ENCODE results near the gene STAB1. TPM values are rescaled to one million over a fixed set of nuclear protein-coding genes. Genes with fewer than 3 reads are reported as not detected.

Gene STAB1
- polyA plus RNA-seq, 3 donors from 2014 or later, result 0.10 TPM; not detected in 2

DNA sequence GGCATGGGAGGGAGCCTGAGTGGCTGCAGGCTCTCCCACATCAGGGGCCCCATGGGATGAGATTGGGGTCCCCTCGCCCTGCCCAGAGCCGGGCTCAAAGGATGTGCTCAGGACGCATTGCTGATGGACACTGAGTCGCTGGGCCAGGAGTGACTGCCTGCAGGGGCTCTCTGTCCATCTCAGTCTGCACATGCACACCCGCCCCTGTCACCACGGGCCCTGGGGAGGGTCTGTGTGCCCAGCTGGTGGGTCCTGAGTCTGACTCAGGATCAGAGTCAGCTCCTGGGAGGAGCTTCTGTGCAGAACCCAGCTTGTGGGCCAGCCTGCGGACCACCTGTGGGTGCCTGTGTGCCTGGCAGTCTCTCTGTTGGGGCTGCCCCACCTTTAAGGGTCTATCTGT, 18.1 kb downstream of the STAB1 start:
- H3K4me1 Mint-ChIP-seq, result no peaks in the 10 kb centered on the region
- H3K27me3 Mint-ChIP-seq (ENCODE audit: low read depth in 3 of 3), result no peaks in the 10 kb centered on the region
- no peak overlapping the region for H3K4me3 Mint-ChIP-seq
- no peak for DNase-seq
- H3K27ac Mint-ChIP-seq, result no peak overlapping the region
- H3K9me3 Mint-ChIP-seq, result no peaks in the 10 kb centered on the region
- no peaks in the 10 kb centered on the region for H3K36me3 Mint-ChIP-seq

DNA sequence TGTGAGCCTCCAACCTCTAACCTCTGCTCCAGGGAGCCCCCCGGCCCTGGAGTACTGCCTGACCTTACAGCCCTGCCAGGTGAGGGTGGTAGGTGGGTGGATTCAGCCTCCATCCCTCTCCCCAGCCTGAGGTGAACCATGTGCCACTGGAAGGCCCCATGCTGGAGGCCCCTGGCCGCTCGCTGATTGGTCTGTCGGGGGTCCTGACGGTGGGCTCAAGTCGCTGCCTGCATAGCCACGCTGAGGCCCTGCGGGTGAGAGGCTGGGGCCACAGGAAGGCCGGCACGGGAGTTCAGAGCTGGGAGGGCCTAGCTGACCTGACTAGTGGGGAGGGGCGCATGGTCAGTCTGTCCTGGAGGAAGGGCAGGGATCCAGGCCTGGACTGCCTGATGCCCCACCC, 19.4 kb downstream of the STAB1 start:
- H3K4me1 Mint-ChIP-seq, result no peaks in the 10 kb centered on the region
- DNase-seq, result no peak
- H3K9me3 Mint-ChIP-seq, result no peaks in the 10 kb centered on the region
- H3K27ac Mint-ChIP-seq, result no peak overlapping the region
- H3K36me3 Mint-ChIP-seq, result no peaks in the 10 kb centered on the region
- H3K4me3 Mint-ChIP-seq, result no peak overlapping the region
- H3K27me3 Mint-ChIP-seq (ENCODE audit: low read depth in 3 of 3), result no peaks in the 10 kb centered on the region

DNA sequence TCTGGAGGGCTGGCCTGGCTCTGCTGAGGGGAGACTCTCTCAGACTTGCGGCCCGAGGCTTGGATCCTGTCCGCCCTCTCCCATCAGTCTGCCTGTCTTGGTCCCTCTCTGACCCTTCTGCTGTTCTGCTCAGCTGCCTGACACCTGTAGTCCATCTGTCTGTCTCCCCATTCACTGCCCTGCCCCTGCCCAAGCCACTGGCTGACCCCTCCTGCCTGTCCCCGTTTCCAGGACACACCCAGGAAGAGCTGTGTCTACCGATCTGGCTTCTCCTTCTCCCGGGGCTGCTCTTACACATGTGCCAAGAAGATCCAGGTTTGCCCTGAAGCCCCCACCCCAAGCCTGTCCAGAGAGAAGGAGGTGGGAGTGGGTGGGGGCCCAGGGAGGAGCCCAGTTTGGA, 20.1 kb downstream of the STAB1 start:
- no peak for DNase-seq
- Mint-ChIP-seq H3K4me3 (no peak overlapping the region), H3K27ac (no peak overlapping the region), H3K4me1 (no peaks in the 10 kb centered on the region), H3K36me3 (no peaks in the 10 kb centered on the region), H3K27me3 (ENCODE audit: low read depth in 3 of 3) (no peaks in the 10 kb centered on the region), H3K9me3 (no peaks in the 10 kb centered on the region)

DNA sequence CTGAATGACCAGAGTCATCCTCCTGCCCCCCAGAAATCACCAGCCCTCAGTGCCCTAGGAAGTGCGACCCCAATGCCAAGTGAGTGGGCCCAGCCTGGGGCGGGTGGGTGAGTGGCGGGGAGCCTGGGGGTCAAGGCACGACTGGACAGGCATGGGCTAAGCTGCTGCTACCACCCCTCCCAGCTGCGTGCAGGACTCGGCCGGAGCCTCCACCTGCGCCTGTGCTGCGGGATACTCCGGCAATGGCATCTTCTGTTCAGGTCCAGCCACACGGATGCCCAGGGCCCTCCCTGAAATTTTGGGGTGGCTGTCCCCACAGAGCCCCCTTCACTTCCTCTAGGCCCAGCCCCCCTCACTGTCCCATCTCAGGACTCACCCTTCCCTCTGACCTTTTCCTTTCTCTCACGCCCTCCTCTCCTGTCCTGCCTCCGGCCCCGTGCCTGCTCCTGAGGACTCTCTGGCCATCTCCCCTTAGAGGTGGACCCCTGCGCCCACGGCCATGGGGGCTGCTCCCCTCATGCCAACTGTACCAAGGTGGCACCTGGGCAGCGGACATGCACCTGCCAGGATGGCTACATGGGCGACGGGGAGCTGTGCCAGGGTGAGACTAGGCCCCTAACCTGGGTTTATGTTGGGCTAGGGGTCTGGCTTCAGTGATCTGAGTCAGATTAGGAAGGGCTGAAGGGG, 21.5 kb downstream of the STAB1 start:
- Mint-ChIP-seq H3K27ac (no peak overlapping the region), H3K27me3 (ENCODE audit: low read depth in 3 of 3) (no peaks in the 10 kb centered on the region), H3K9me3 (no peaks in the 10 kb centered on the region), H3K4me3 (no peak overlapping the region), H3K36me3 (no peaks in the 10 kb centered on the region), H3K4me1 (no peaks in the 10 kb centered on the region)
- no peak for DNase-seq

DNA sequence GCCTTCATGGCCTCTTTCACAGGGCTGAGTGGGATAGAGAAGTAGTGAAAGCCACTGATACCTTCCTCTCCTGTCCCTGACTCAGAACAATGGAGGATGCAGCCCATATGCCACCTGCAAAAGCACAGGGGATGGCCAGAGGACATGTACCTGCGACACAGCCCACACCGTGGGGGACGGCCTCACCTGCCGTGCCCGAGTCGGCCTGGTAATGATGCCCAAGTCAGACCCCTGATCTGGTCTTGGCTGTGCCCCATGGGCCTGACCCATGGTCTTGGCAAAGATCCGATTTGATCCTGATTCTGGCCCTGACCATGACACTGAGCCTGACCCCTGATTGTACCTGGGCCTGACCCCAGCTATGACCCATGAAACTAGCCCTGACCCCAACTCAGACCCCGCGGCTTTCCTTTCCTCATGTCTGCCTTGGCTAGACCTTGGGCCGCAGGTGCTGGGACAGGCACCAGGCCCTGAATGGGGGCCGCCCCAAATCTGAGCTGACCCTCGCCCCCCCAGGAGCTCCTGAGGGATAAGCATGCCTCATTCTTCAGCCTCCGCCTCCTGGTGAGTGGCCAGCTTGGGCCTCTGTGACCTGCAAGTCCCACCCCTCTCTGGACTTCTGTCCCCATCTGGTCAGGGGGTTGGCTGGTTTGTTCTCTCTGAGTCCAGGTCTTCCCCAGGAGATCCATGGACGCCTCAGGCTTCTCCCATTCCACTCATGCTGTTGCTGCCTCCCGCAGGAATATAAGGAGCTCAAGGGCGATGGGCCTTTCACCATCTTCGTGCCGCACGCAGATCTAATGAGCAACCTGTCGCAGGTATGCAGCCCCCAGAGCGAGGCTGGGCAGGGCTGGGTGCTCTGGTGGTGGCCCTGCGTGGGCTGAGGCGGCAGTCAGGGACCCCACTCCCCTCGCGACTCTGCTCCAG, 22.9 kb downstream of the STAB1 start:
- Mint-ChIP-seq H3K36me3 (no peaks in the 10 kb centered on the region), H3K9me3 (no peaks in the 10 kb centered on the region), H3K4me3 (no peak overlapping the region), H3K27me3 (ENCODE audit: low read depth in 3 of 3) (no peaks in the 10 kb centered on the region), H3K4me1 (no peaks in the 10 kb centered on the region), H3K27ac (no peak overlapping the region)
- DNase-seq, result no peak

DNA sequence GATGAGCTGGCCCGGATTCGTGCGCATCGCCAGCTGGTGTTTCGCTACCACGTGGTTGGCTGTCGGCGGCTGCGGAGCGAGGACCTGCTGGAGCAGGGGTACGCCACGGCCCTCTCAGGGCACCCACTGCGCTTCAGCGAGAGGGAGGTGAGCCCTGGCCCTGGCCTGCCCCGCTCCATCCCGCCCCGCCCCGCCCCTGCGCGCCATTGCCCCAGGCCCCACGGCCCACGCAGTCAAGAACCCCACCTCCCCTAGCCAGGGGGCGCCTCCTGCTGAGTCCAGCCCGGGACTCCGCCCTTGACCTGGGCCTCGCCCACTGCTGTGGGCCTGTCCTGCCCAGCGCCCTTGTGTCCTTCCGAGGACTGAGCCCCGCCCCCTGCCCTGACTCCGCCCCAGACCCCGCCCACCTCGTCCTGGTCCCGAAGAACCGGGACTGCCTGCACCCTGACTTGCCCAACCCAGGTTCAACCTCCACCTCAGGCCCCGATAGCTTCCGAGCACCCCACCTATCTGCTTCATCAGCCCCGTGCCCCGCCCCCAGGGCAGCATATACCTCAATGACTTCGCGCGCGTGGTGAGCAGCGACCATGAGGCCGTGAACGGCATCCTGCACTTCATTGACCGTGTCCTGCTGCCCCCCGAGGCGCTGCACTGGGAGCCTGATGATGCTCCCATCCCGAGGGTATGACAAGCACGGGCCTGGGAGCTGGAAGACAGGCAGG, 23.7 kb downstream of the STAB1 start:
- Mint-ChIP-seq H3K4me3 (no peak overlapping the region), H3K9me3 (no peaks in the 10 kb centered on the region), H3K4me1 (no peaks in the 10 kb centered on the region), H3K27me3 (ENCODE audit: low read depth in 3 of 3) (no peaks in the 10 kb centered on the region), H3K27ac (no peak overlapping the region), H3K36me3 (no peaks in the 10 kb centered on the region)
- no peak for DNase-seq

DNA sequence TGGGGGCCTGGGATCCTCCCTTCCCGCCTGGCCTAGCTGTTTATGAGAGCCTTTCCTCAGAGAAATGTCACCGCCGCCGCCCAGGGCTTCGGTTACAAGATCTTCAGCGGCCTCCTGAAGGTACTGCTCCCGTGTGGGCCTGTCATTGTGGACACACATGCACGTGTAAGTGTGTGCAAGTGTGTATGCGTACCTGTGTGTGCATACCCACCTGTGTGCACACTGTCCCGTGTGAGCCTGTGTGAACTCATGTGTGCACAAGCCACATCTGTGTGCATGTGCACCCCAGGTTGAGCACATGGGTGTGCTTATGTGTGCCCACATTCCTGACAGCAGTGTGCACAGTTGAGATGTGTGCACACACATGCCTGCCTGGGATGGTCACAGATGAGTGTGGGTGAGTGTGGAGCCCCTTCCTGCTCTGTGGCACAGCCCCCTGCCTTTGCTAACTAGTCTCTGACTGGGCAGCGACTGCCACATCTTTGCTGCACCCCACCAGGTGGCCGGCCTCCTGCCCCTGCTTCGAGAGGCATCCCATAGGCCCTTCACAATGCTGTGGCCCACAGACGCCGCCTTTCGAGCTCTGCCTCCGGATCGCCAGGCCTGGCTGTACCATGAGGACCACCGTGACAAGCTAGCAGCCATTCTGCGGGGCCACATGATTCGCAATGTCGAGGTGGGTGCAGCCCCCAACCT, 24.5 kb downstream of the STAB1 start:
- no peak overlapping the region for H3K4me3 Mint-ChIP-seq
- no peaks in the 10 kb centered on the region for H3K9me3 Mint-ChIP-seq
- peaks cover 0 to 1% (median 0%) of the 10 kb centered on the region in 3 donors for H3K27me3 Mint-ChIP-seq (ENCODE audit: low read depth in 3 of 3)
- no peaks in the 10 kb centered on the region for H3K4me1 Mint-ChIP-seq
- DNase-seq, result no peak
- H3K27ac Mint-ChIP-seq, result no peak overlapping the region
- no peaks in the 10 kb centered on the region for H3K36me3 Mint-ChIP-seq

DNA sequence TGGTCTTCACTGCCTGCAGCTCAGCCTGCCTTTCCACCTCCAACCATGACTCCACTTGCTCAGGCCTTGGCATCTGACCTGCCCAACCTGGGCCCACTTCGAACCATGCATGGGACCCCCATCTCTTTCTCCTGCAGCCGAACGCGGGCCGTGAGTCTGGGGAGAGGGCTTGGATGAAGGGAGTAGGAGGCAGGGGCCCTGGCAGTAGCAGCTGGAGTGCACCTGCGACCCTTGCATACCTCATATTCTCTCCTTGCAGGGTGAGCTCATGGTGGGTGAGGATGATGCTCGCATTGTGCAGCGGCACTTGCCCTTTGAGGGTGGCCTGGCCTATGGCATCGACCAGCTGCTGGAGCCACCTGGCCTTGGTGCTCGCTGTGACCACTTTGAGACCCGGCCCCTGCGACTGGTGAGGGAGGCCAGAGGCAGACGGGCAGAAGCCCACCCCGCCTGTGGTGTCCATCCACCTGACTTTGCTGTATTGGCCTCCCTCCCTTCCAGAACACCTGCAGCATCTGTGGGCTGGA, 25.1 kb downstream of the STAB1 start:
- Mint-ChIP-seq H3K27me3 (ENCODE audit: low read depth in 3 of 3) (peaks cover 0 to 1% (median 0%) of the 10 kb centered on the region in 3 donors), H3K27ac (no peak overlapping the region), H3K9me3 (no peaks in the 10 kb centered on the region), H3K4me1 (no peaks in the 10 kb centered on the region), H3K36me3 (no peaks in the 10 kb centered on the region), H3K4me3 (no peak overlapping the region)
- no peak for DNase-seq

DNA sequence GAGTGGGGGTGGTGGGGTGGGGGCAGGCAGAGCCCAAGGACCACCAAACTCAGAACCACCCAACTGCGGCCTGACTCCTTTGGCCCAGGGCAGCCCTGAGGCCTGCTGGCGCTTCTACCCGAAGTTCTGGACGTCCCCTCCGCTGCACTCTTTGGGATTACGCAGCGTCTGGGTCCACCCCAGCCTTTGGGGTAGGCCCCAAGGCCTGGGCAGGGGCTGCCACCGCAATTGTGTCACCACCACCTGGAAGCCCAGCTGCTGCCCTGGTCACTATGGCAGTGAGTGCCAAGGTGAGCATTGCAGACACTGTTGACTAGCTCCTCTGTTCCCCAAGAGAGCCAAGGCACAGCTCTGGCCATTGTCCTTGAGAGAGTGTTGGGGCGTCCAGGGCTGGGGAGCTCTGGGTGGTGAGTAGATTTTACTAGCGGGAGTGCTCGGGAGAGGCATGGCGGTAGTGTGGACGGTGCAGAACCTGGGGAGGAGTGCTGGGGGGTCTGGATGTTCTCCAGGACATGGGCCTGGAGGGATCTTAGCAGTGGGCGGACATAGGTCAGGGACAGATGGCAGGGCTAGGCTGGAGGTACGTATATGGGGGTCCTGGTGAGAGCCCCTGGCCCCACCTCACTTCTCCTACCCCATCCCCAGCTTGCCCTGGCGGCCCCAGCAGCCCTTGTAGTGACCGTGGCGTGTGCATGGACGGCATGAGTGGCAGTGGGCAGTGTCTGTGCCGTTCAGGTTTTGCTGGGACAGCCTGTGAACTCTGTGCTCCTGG, 25.8 kb downstream of the STAB1 start:
- Mint-ChIP-seq H3K27me3 (ENCODE audit: low read depth in 3 of 3) (peaks cover 0 to 1% (median 1%) of the 10 kb centered on the region in 3 donors), H3K4me3 (no peak overlapping the region), H3K9me3 (no peaks in the 10 kb centered on the region), H3K4me1 (no peaks in the 10 kb centered on the region), H3K36me3 (no peaks in the 10 kb centered on the region), H3K27ac (no peak overlapping the region)
- no peak for DNase-seq

DNA sequence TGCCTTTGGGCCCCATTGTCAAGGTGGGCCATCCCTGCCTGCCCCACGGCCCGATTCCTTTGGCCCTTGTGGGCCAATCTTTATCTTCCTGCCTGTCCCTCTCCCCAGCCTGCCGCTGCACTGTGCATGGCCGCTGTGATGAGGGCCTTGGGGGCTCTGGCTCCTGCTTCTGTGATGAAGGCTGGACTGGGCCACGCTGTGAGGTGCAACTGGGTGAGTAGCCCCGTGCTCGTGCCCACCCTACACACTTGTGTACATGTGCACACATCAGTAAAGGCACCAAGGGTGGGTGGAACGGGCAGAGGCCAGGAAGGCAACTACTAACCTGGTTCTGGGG, 26.3 kb downstream of the STAB1 start:
- H3K27me3 Mint-ChIP-seq (ENCODE audit: low read depth in 3 of 3), result peaks cover 0 to 1% (median 1%) of the 10 kb centered on the region in 3 donors
- H3K9me3 Mint-ChIP-seq, result no peaks in the 10 kb centered on the region
- no peaks in the 10 kb centered on the region for H3K4me1 Mint-ChIP-seq
- no peak overlapping the region for H3K27ac Mint-ChIP-seq
- H3K4me3 Mint-ChIP-seq, result no peak overlapping the region
- H3K36me3 Mint-ChIP-seq, result no peaks in the 10 kb centered on the region
- no peak for DNase-seq

DNA sequence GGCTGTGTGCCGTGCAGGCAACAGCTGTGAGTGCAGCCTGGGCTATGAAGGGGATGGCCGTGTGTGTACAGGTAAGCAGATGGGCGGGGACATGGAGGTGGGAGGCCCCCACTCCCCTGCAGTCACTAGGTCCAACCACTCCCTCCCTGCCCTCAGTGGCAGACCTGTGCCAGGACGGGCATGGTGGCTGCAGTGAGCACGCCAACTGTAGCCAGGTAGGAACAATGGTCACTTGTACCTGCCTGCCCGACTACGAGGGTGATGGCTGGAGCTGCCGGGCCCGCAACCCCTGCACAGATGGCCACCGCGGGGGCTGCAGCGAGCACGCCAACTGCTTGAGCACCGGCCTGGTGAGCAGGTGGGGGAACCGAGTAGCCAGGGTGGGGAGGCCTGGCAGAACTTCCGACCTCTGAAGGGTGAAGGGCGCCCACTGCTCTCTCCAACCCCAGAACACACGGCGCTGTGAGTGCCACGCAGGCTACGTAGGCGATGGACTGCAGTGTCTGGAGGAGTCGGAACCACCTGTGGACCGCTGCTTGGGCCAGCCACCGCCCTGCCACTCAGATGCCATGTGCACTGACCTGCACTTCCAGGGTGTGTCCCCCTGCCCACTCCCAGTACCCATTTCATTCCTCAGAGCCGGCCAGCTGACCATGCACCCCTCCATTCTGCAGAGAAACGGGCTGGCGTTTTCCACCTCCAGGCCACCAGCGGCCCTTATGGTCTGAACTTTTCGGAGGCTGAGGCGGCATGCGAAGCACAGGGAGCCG, 26.9 kb downstream of the STAB1 start:
- no peaks in the 10 kb centered on the region for H3K36me3 Mint-ChIP-seq
- no peak overlapping the region for H3K4me3 Mint-ChIP-seq

DNA sequence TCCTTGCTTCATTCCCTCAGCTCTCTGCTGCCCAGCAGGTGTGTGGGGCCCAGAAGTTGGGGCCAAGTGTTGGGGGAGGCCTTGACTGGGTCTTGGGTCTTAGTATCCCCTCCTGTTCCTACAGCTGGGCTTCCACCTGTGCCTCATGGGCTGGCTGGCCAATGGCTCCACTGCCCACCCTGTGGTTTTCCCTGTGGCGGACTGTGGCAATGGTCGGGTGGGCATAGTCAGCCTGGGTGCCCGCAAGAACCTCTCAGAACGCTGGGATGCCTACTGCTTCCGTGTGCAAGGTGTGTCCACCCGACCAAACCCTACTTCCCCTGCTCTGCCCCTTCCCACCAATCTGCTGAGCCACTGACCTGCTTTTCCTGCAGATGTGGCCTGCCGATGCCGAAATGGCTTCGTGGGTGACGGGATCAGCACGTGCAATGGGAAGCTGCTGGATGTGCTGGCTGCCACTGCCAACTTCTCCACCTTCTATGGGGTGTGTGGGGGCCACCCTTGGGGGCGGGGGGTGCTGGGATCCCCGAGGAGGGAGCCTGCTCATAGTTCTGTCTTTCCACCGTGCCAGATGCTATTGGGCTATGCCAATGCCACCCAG, 27.6 kb downstream of the STAB1 start:
- H3K27me3 Mint-ChIP-seq (ENCODE audit: low read depth in 3 of 3), result peaks cover 0 to 3% (median 1%) of the 10 kb centered on the region in 3 donors
- no peaks in the 10 kb centered on the region for H3K9me3 Mint-ChIP-seq
- H3K4me3 Mint-ChIP-seq, result no peak overlapping the region
- DNase-seq, result no peak
- H3K27ac Mint-ChIP-seq, result no peak overlapping the region
- no peaks in the 10 kb centered on the region for H3K36me3 Mint-ChIP-seq
- H3K4me1 Mint-ChIP-seq, result no peaks in the 10 kb centered on the region

More for the DNA sequence above, 26.9 kb downstream of the STAB1 start:
- H3K9me3 Mint-ChIP-seq, result no peaks in the 10 kb centered on the region
- peaks cover 0 to 3% (median 1%) of the 10 kb centered on the region in 3 donors for H3K27me3 Mint-ChIP-seq (ENCODE audit: low read depth in 3 of 3)
- DNase-seq, result no peak
- H3K27ac Mint-ChIP-seq, result no peak overlapping the region
- H3K4me1 Mint-ChIP-seq, result no peaks in the 10 kb centered on the region

All from immature natural killer cell (primary cell).